Thoracic aorta (tissue), 2 donors: ENCODE measurements around the gene CNNM2. TPM values are rescaled to one million over a fixed set of nuclear protein-coding genes. Genes with fewer than 3 reads are reported as not detected.

Source experiments
- ATAC-seq: fragments of 150-250 bp; one replicate; pipeline ENCODE4 v1.8.0; 2017; ENCODE audit warnings: low read depth; ENCODE audit not compliant: insufficient number of reproducible peaks, low FRiP score
- DNase-seq: peaks from one replicate; pipeline ENCODE4 v3.0.0-alpha.2; 2020; ENCODE audit warnings: low spot score
- H3K27ac ChIP-seq, 2 donors: fragments of 200-600 bp; sonication (generic); 1 replicate in 1 of 2; 2 replicates in 1 of 2; pipeline ENCODE4 v1.5.1; 2016; ENCODE audit warnings: mild to moderate bottlenecking in 2 of 2, moderate library complexity in 2 of 2
- H3K27me3 ChIP-seq: fragments of 200-600 bp; sonication (generic); replicated peaks from 2 replicates; pipeline ENCODE4 v1.6.0; 2016; ENCODE audit warnings: mild to moderate bottlenecking; ENCODE audit not compliant: insufficient read depth
- H3K36me3 ChIP-seq: fragments of 200-600 bp; sonication (generic); one replicate; pipeline ENCODE4 v1.5.1; 2016
- H3K4me1 ChIP-seq, 2 donors: fragments of 200-600 bp; sonication (generic); 1 replicate in 1 of 2; 2 replicates in 1 of 2; pipeline versions ENCODE4 v1.5.1 to v1.6.0; 2016; ENCODE audit warnings: low read depth in 2 of 2, mild to moderate bottlenecking in 1 of 2; ENCODE audit not compliant: control insufficient read depth in 1 of 2
- H3K4me3 ChIP-seq: fragments of 200-600 bp; sonication (generic); 2 replicates; pipeline ENCODE4 v1.5.1; 2016; ENCODE audit warnings: mild to moderate bottlenecking
- H3K9me3 ChIP-seq: fragments of 200-600 bp; sonication (generic); 2 replicates; pipeline ENCODE4 v1.5.1; 2016
- CTCF ChIP-seq: fragments of 200-600 bp; sonication (generic); IDR thresholded peaks from one replicate; pipeline ENCODE4 v1.5.1; 2019; ENCODE audit warnings: antibody characterized with exemption
- total RNA-seq, 2 donors: library from RNA; depleted of rRNA; stranded (reverse); fragments of >200 nt; gene quantifications; one replicate each; pipeline versions ENCODE4 v1.1.0 to v1.2.3, GENCODE V29; 2016

The CNNM2 gene
- total RNA-seq, 2 donors from 2014 or later = 12.2 to 24.5 TPM

- H3K4me1 ChIP-seq = peaks cover 11 to 21% of the 10 kb centered on the region in 2 donors
- H3K27me3 ChIP-seq = no peaks in the 10 kb centered on the region
- no peaks in the 10 kb centered on the region for H3K36me3 ChIP-seq
- no peak for TF ChIP-seq CTCF
- H3K4me3 ChIP-seq = no peak overlapping the region
- no peak for ATAC-seq
- peak overlapping the region in 1 of 2 donors; percentile 5 for H3K27ac ChIP-seq
- H3K9me3 ChIP-seq = no peaks in the 10 kb centered on the region
- DNase-seq = no peak
Measured at GRCh38 chr10:102982296-102982695, 64.2 kb downstream of the CNNM2 start.

GRCh38 chr10:102984086-102984485, 66.0 kb downstream of the CNNM2 start:
- H3K4me3 ChIP-seq = no peak overlapping the region
- no peaks in the 10 kb centered on the region for H3K36me3 ChIP-seq
- ATAC-seq (no peak), DNase-seq (no peak)
- H3K27me3 ChIP-seq = no peaks in the 10 kb centered on the region
- no peaks in the 10 kb centered on the region for H3K9me3 ChIP-seq
- no peak for TF ChIP-seq CTCF
- peaks cover 11 to 21% of the 10 kb centered on the region in 2 donors for H3K4me1 ChIP-seq
- no peak overlapping the region for H3K27ac ChIP-seq

- no peak for DNase-seq
- no peaks in the 10 kb centered on the region for H3K9me3 ChIP-seq
- no peaks in the 10 kb centered on the region for H3K27me3 ChIP-seq
- no peak overlapping the region for H3K4me3 ChIP-seq
- H3K4me1 ChIP-seq = peaks cover 11 to 21% of the 10 kb centered on the region in 2 donors
- H3K27ac ChIP-seq = no peak overlapping the region
- no peak for TF ChIP-seq CTCF
- no peaks in the 10 kb centered on the region for H3K36me3 ChIP-seq
- no peak for ATAC-seq
Measured at GRCh38 chr10:102985811-102986210, 67.7 kb downstream of the CNNM2 start.

- no peaks in the 10 kb centered on the region for H3K27me3 ChIP-seq
- H3K27ac ChIP-seq = no peak overlapping the region
- no peaks in the 10 kb centered on the region for H3K9me3 ChIP-seq
- peaks cover 0 to 15% of the 10 kb centered on the region in 2 donors for H3K4me1 ChIP-seq
- H3K4me3 ChIP-seq = no peak overlapping the region
- no peaks in the 10 kb centered on the region for H3K36me3 ChIP-seq
- no peak for TF ChIP-seq CTCF
- DNase-seq (no peak), ATAC-seq (no peak)
Measured at GRCh38 chr10:102988404-102989314, 70.6 kb downstream of the CNNM2 start.

GRCh38 chr10:102994531-102995295, 76.6 kb downstream of the CNNM2 start:
- no peak for DNase-seq
- Histone ChIP-seq H3K9me3 (no peaks in the 10 kb centered on the region), H3K27ac (no peak overlapping the region), H3K4me3 (no peak overlapping the region), H3K4me1 (peaks cover 0 to 20% of the 10 kb centered on the region in 2 donors), H3K27me3 (no peaks in the 10 kb centered on the region), H3K36me3 (no peaks in the 10 kb centered on the region)
- TF ChIP-seq CTCF = no peak
- ATAC-seq = no peak
